Natural killer cell (primary cell): ENCODE data around the gene CLK2. TPM values are rescaled to one million over a fixed set of nuclear protein-coding genes. Genes with fewer than 3 reads are reported as not detected.
A peak's percentile ranks its signal among the peaks of the same experiment; 100 is the strongest.
"Not testable (repeated sequence)": the region's sequence is repeated elsewhere in the genome, so short reads cannot be mapped to it uniquely, and the experiment has no call there.

Experiments
- ATAC-seq, 3 donors: fragments of 150-1000 bp in 2 of 3; fragments of 200-7000 bp in 1 of 3; cut with Tn5 transposase; 1 replicate in 1 of 3; 2 replicates in 2 of 3; pipeline ENCODE4 v1.10.0; 2021; ENCODE audit warnings: mild to moderate bottlenecking in 2 of 3, moderate library complexity in 2 of 3
- DNase-seq, 2 donors: peaks; one replicate each; pipeline versions ENCODE4 v3.0.0 to v3.0.0-alpha.2; 2013 to 2021; ENCODE audit warnings: mixed read lengths in 1 of 2
- H3K27ac ChIP-seq: one replicate; pipeline ENCODE4 v1.5.1; 2013; ENCODE audit warnings: mild to moderate bottlenecking, low read length
- H3K27me3 ChIP-seq: one replicate; pipeline ENCODE4 v1.6.1; 2013; ENCODE audit warnings: low read length; ENCODE audit not compliant: control insufficient read depth, insufficient read depth
- H3K36me3 ChIP-seq: one replicate; pipeline ENCODE4 v1.6.1; 2013; ENCODE audit warnings: low read length; ENCODE audit not compliant: control insufficient read depth, insufficient read depth
- H3K4me1 ChIP-seq: one replicate; pipeline ENCODE4 v1.6.1; 2013; ENCODE audit warnings: low read length; ENCODE audit not compliant: control insufficient read depth, insufficient read depth
- H3K4me3 ChIP-seq: one replicate; pipeline ENCODE4 v1.5.1; 2013; ENCODE audit warnings: low read length
- H3K9me3 ChIP-seq: one replicate; pipeline ENCODE4 v1.6.1; 2013; ENCODE audit warnings: low read length; ENCODE audit not compliant: control insufficient read depth, insufficient read depth
- H3K27ac Mint-ChIP-seq, 2 donors: one replicate each; pipeline ENCODE4 v1.8.0; 2022; ENCODE audit warnings: mild to moderate bottlenecking in 2 of 2, mixed read lengths in 2 of 2, moderate library complexity in 1 of 2
- H3K27me3 Mint-ChIP-seq, 2 donors: one replicate each; pipeline ENCODE4 v1.8.0; 2022; ENCODE audit warnings: low read depth in 2 of 2, mixed read lengths in 2 of 2
- H3K36me3 Mint-ChIP-seq: one replicate; pipeline ENCODE4 v1.8.0; 2022; ENCODE audit warnings: mixed read lengths
- H3K4me1 Mint-ChIP-seq, 2 donors: one replicate each; pipeline ENCODE4 v1.8.0; 2022; ENCODE audit warnings: mixed read lengths in 2 of 2
- H3K4me3 Mint-ChIP-seq: one replicate; pipeline ENCODE4 v1.8.0; 2022; ENCODE audit warnings: mild to moderate bottlenecking, moderate library complexity, mixed read lengths
- H3K9me3 Mint-ChIP-seq, 2 donors: one replicate each; pipeline ENCODE4 v1.8.0; 2022; ENCODE audit warnings: mixed read lengths in 2 of 2
- WGBS: methylation state at CpG from one replicate; pipeline ENCODE4 v1.1.7; 2013; ENCODE audit warnings: missing lambda C conversion rate; ENCODE audit not compliant: insufficient coverage; 5-methylcytosine and 5-hydroxymethylcytosine counted together
- intact Hi-C: fragments of 100-400 bp; cut with micrococcal nuclease; formaldehyde crosslinking; loops from one replicate; pipeline ENCODE4 v1.14.2; 2022
- total RNA-seq, 4 donors: library from RNA; stranded (reverse); fragments of 120-200 nt in 1 of 4; gene quantifications; one replicate each; pipeline versions ENCODE4 v1.2.3 to v1.2.4, GENCODE V29; 2013 to 2022
- TF ChIP-seq, protein P1 (sequence below): fragments of 200-600 bp; IDR thresholded peaks from one replicate; pipeline ENCODE4 v1.8.0; 2022; ENCODE audit warnings: antibody characterized with exemption

The CLK2 gene
- total RNA-seq, 3 donors from 2014 or later (not counting 1 experiment from before 2014, with no cell fraction given) = 70.4 to 97.5 (median 84.4) TPM

DNA sequence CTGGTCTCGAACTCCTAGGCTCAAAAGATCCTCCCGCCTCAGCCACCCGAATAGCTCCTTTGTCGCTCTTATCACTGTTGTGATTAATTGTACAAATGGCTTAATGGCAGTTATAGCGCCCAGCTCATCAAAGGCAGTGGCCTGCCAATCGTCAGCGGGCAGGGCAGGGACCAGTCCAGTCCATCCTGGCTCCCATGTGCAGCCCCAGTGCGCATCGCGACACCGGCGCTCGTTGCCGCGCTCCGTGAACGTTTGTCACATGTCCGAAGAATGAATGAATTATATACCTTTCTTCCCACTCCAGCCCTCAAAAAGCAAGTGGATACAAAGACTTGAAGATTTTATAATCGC lies 46.4 kb downstream of the CLK2 start:
- intact Hi-C loops = loop anchor here (1.0 to 5.0 kb wide), 3 partner anchors 20 to 50 kb away; partner anchors contain the start of gene THBS3
- Mint-ChIP-seq H3K4me1 (peaks cover 12 to 17% of the 10 kb centered on the region in 2 donors), H3K27me3 (no peaks in the 10 kb centered on the region), H3K27ac (peak overlapping the region; percentile 85 to 96), H3K4me3 (peak overlapping the region; percentile 86), H3K36me3 (no peaks in the 10 kb centered on the region), H3K9me3 (no peaks in the 10 kb centered on the region)
- TF ChIP-seq, protein P1, sequence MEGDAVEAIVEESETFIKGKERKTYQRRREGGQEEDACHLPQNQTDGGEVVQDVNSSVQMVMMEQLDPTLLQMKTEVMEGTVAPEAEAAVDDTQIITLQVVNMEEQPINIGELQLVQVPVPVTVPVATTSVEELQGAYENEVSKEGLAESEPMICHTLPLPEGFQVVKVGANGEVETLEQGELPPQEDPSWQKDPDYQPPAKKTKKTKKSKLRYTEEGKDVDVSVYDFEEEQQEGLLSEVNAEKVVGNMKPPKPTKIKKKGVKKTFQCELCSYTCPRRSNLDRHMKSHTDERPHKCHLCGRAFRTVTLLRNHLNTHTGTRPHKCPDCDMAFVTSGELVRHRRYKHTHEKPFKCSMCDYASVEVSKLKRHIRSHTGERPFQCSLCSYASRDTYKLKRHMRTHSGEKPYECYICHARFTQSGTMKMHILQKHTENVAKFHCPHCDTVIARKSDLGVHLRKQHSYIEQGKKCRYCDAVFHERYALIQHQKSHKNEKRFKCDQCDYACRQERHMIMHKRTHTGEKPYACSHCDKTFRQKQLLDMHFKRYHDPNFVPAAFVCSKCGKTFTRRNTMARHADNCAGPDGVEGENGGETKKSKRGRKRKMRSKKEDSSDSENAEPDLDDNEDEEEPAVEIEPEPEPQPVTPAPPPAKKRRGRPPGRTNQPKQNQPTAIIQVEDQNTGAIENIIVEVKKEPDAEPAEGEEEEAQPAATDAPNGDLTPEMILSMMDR = peak; percentile 43
- Histone ChIP-seq H3K4me3 (peak overlapping the region; percentile 79), H3K9me3 (no peaks in the 10 kb centered on the region), H3K27ac (peak overlapping the region; percentile 86), H3K27me3 (no peaks in the 10 kb centered on the region), H3K36me3 (no peaks in the 10 kb centered on the region), H3K4me1 (peaks cover 26% of the 10 kb centered on the region)
- WGBS = under 1% methylated on average over 18 of the region's 19 CpGs
- DNase-seq (no peak), ATAC-seq (peak in 2 of 3 donors; percentile 12)

DNA sequence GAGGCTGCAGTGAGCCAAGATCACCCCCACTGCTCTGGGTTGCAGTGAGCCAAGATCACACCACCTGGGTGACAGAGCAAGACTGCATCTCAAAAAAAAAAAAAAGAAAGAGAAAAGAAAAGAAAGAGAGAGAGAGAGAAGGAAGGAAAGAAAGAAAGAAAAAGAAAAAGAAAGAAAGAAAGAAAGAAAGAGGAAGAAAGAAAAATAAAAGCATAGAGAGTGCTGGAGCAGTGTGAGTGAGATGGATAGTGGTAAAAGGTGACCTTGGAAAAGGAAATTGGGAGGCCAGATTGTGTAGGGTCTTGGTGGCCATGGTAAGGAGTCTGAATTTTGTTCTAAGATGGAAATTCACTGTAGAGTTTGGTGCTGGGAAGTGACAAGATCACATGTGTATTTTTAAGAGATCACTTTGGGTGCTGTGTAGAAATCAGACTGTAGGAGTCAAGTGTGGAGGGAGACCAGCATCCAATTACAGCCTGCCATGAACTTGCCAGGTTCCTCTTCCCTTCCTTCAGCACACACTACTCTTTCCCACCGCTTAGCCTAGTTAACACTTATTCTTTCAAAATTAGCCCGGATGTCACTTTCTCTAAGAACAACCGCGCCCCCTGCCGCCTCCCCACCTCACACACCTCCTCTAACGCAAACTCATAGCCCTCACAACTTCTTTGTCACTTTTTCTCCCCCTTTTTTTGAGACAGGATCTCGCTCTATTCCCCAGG lies 47.0 kb downstream of the CLK2 start:
- peak; percentile 73 to 90 for DNase-seq
- TF ChIP-seq, protein P1 = peak; percentile 71
- intact Hi-C loops = loop anchor here (1.0 to 5.0 kb wide), 3 partner anchors 19 to 49 kb away; partner anchors contain the start of gene THBS3
- peaks cover 26% of the 10 kb centered on the region for H3K4me1 ChIP-seq
- no peaks in the 10 kb centered on the region for H3K27me3 ChIP-seq
- WGBS = 0% methylated on average over 7 of the region's 7 CpGs
- peak overlapping the region; percentile 86 for H3K27ac ChIP-seq
- peaks cover 12 to 17% of the 10 kb centered on the region in 2 donors for H3K4me1 Mint-ChIP-seq
- H3K27me3 Mint-ChIP-seq = no peaks in the 10 kb centered on the region
- ATAC-seq = peak; percentile 38 to 68 (median 51)
- peak overlapping the region; percentile 79 for H3K4me3 ChIP-seq
- H3K36me3 Mint-ChIP-seq = no peaks in the 10 kb centered on the region
- H3K9me3 Mint-ChIP-seq = no peaks in the 10 kb centered on the region
- peak overlapping the region; percentile 85 to 96 for H3K27ac Mint-ChIP-seq
- H3K4me3 Mint-ChIP-seq = peak overlapping the region; percentile 86
- no peaks in the 10 kb centered on the region for H3K9me3 ChIP-seq
- H3K36me3 ChIP-seq = no peaks in the 10 kb centered on the region

DNA sequence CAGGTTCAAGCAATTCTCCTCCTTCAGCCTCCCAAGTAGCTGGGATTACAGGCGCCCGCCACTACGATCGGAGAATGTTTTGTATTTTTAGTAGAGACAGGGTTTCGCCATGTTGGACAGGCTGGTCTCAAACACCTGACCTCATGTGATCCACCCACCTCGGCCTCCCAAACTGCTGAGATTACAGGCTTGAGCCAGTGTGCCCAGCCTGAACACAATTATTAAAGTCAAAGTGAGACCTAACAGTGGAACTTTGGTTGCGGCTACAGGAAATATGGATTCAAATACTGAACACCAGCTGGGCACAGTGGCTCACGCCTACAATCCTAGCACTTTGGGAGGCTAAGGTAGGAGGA lies 47.9 kb downstream of the CLK2 start:
- not testable (repeated sequence) for H3K36me3 ChIP-seq, ATAC-seq, H3K9me3 ChIP-seq, H3K4me3 ChIP-seq, H3K27me3 Mint-ChIP-seq, H3K36me3 Mint-ChIP-seq, H3K9me3 Mint-ChIP-seq, H3K27ac ChIP-seq, H3K27me3 ChIP-seq, DNase-seq
- Mint-ChIP-seq H3K4me1 (peaks cover 16 to 19% of the 10 kb centered on the region in 2 donors), H3K27ac (peak overlapping the region; percentile 85 to 96), H3K4me3 (peak overlapping the region; percentile 86)
- H3K4me1 ChIP-seq = peaks cover 30% of the 10 kb centered on the region
- 98% methylated on average over 8 of the region's 8 CpGs for WGBS
- intact Hi-C loops = loop anchor here (5.0 kb wide), 2 partner anchors 33 to 48 kb away; no protein-coding TSS in a partner anchor

DNA sequence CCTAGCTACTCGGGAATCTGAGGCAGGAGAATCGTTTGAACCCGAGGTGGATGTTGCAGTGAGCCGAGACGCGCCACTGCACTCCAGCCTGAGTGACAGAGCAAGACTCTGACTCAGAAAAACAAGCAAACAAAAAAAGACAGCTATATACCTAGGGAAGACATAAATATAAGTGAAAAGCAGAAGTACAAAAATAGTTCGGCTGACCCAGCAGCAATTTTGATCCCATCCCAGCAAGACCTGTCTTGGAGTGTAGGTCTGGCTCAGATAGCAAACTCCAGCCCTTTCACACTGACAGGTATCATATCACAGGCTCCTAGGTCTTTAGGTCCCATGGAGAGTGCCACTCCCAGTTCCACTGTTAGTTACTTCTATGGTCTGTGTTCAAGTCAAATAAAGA lies 50.3 kb downstream of the CLK2 start:
- 45% methylated on average over 7 of the region's 7 CpGs for WGBS
- no peaks in the 10 kb centered on the region for H3K27me3 ChIP-seq
- DNase-seq (no peak), ATAC-seq (no peak)
- Mint-ChIP-seq H3K4me1 (peaks cover 36 to 38% of the 10 kb centered on the region in 2 donors), H3K27me3 (no peaks in the 10 kb centered on the region), H3K36me3 (no peaks in the 10 kb centered on the region), H3K9me3 (no peaks in the 10 kb centered on the region), H3K4me3 (no peak overlapping the region), H3K27ac (no peak overlapping the region)
- no peak overlapping the region for H3K27ac ChIP-seq
- intact Hi-C loops = no loop called here
- H3K4me1 ChIP-seq = peaks cover 49% of the 10 kb centered on the region
- no peak overlapping the region for H3K4me3 ChIP-seq
- H3K36me3 ChIP-seq = no peaks in the 10 kb centered on the region
- H3K9me3 ChIP-seq = no peaks in the 10 kb centered on the region
- TF ChIP-seq, protein P1 = no peak

DNA sequence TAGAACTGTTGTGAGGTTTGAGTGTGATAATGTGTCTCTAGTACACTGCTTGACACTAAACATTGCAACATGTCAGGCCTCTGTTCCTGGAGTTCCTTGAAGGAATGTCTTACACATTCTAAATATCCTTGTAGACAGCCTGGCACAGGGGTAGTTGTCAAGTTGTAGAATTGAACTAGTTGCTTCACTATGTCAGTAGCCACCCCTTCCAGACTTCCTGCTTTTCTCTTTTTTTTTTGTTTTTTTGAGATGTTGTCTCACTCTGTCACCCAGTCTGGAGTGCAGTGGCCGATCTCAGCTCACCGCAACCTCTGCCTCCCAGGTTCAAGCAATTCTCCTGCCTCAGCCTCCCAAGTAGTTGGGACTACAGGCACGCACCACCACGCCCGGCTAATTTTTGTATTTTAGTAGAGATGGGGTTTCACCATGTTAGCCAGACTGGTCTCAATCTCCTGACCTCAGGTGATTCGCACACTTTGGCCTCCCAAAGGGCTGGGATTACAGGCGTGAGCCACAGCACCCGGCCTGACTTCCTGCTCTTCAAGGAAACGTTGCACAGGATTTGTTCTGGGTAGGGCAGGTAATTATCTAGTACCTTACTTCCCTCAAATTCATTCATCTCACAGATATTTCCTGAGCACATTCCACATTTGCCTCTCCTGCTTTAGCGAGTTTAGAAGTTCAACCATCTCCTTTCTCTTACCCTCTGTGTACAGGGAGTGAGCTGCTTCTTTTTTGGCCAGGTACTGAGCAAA lies 52.9 kb downstream of the CLK2 start:
- H3K27me3 Mint-ChIP-seq, H3K9me3 Mint-ChIP-seq, H3K4me3 Mint-ChIP-seq, H3K36me3 ChIP-seq, H3K4me3 ChIP-seq, DNase-seq, H3K36me3 Mint-ChIP-seq, intact Hi-C loops, H3K9me3 ChIP-seq, H3K27me3 ChIP-seq: not testable (repeated sequence)
- peak overlapping the region; percentile 70 for H3K27ac ChIP-seq
- Mint-ChIP-seq H3K4me1 (peaks cover 21 to 24% of the 10 kb centered on the region in 2 donors), H3K27ac (peak overlapping the region; percentile 90 to 93)
- peaks cover 26% of the 10 kb centered on the region for H3K4me1 ChIP-seq
- ATAC-seq = peak in 1 of 3 donors; percentile 27
- 77% methylated on average over 10 of the region's 10 CpGs for WGBS
